GM19351 (cell line): Measurements from ENCODE around the gene NDUFS6.

Experiments
- ATAC-seq: cut with Tn5 transposase; IDR thresholded peaks from one replicate; pipeline ENCODE4 v1.9.1; 2021; ENCODE audit warnings: mild to moderate bottlenecking, moderate library complexity; ENCODE audit not compliant: unreplicated experiment

Gene NDUFS6

DNA sequence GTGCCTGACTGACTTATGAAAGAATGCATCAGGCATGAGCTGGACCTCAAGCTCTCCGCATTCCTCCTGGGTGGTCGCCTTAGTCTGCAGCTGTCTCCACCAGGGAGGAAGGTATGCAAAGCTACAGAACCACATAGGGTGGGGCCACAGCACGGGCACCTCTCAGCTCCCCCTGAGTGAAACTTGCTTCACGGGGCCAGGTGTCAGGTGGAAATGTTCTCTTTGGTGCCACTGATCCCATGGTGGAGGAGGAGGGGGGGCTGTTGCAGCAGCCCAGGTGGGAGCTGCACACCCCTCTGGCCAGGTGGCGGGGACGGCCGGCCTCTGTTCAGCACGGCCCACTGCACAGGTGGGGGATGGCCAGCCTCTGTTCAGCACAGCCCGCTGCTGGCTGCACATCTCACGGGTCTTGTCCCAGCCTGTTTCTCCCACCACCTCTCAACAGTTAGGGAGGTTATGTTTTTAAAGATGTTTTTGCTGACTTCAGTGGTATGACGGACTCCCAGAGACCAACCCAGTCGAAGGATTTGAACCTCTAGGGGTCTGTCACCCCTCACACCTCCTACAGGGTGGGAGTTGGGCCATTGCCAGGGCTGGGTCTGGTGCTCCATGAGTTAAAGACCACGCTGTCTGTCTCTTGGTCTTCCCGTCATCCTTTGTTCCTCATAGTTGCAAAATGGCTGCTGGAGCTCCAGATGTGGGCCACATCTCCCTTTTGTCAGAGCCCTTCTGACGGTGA, 35.9 kb upstream of the NDUFS6 start:
- ATAC-seq = peak; percentile 42

DNA sequence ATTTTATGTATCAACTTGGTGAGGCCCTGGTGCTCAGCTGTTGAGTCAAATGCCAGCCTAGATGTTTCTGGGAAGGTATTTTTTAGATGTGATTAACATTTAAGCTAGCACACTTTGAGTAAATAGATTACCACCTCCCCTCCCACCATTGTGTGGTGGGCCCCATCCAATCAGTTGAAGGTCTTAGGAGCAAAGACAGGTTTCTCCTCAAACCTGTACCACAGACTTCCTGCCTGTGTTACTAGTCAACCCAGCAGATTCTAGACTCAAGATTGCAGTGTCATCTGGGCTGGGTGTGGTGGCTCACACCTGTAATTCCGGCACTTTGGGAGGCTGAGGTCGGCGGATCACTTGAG, 35.3 kb upstream of the NDUFS6 start:
- no peak for ATAC-seq

DNA sequence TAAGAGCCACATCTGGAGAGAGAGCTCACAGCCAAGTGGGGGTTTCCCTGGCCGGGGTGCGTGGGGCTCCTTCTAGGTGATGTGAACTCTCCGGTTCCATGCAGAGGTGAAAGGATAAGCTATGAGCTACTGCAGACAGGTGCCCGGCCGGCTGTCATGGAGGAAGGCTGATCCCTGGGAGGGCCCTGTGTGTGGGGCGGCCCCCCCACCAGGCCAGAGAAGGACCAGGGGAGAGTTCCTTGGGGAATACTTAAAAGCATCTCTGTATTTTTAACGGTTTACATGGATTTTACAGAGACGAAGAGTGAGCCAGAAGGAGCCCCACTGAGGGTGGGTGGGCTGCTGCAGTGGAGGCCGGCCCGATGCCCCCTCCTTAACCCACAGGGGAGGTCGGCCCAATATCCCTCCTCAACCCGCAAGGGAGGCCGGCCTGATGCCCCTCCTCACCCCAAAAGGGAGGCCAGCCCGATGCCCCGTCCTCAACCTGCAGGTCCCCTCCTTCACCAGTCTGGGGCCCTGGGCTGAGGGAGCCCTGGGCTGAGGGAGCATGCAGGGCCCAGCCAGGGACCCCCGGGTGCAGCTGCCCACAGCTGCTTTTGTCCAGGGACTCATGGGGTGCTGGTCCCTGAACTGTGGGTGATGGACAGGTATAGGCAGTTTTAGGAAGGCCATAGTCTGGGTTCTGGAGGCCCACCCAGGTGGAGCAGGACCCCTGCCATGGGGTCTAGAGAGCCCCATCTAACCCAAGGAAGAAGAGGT, 33.5 kb upstream of the NDUFS6 start:
- no peak for ATAC-seq

DNA sequence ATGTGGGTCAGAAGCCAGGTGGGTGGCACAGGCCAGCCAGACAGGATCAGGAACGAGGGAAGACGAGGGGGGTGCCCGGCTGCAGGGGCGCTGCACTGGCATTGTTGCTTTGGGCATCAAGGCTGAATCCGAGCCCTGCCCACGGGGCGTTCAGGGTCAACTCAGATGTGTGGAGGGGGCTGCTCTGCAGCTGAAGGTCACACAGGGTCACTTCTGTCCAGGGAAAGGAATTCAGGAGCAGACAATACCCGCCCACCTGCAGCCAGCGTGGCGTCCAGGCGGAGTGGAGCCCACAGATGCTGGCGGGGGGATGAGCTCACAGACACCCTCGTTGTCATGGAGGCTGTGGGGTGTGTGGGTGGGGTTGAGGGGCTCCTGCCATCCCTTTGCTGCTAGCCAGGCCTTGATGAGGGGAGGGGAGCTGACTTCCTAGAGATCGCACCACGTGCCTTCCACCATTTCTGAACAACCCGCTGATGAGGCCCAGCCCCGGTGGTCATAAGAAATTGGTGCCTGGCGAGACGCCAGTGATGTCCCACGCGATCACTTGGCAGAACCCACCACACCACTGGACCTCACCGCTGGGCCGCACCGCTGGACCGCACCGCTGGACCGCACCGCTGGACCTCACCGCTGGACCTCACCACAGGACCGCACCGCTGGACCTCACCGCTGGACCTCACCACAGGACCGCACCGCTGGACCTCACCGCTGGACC, 32.8 kb upstream of the NDUFS6 start:
- ATAC-seq = no peak

DNA sequence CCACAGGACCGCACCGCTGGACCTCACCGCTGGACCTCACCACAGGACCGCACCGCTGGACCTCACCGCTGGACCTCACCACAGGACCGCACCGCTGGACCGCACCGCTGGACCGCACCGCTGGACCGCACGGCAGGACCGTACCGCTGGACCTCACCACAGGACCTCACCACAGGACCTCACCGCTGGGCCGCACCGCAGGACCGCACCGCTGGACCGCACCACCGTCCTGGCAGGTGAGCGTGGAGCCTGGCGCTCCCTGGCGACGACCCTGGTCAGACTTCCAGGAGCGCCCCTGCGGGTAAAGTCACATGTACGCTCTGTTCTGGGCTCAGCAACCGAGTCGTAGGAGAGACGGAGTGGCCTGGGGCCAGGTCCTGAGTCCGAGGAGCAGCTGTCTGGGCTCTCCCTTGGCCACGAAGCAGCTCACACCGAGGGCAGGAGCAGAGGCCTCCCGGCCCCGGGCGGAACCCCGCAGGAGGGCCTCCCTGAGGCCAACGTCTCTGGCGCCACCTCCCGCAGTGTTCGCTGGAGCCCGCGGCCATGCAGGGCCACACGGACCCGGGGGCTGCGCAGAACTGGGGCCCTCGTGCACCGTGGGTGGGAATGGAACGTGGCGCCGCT, 32.1 kb upstream of the NDUFS6 start:
- ATAC-seq = no peak

DNA sequence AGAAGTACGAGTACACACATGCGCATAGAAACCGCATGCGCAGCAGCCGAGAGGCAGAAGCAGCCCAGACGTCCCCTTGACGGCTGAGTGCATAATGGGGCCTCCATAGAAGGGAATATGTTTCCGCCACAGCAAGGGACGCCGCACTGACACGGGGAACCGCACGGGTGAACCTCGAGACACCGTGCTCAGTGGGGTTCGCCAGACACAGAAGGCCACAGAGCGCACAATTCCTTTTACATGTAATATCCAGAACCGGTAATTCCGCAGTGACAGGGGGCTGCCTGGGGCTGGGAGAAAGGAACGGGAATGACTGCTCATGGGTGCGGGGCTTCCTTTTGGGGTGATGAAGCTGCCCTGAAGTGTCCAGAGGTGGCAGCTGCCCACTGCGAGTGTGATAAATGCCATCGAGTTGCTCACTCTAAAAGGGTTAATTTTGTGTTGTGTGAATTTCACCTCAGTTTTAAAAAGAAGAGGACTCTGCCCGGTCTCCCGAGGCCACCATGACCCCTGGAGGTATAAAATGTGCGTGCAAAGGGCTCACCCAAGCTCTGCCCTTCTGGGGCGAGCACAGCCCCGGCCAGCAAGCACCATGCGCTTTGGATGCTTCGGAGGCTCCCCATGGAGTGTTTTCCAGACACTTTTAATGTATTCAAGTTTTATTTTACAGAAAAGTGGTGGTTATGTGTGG, 31.3 kb upstream of the NDUFS6 start:
- ATAC-seq = no peak

DNA sequence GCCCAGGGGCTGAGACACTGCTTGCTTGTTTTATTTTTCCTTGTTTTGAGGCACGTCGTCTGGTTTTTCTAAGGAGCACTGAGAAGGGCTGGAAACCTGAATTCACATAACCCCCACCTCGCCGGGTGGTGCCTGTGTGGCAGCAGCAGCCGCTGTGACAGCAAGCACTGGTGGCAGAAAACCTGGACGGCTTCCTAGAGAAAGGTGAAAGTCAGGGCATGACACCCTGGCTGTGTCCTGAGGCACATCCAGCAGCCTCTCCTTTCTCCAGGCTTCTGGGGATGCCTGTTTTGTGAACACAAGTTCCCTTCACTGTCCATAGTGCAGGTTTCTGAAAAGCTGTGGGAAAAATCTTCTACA, 30.8 kb upstream of the NDUFS6 start:
- no peak for ATAC-seq

DNA sequence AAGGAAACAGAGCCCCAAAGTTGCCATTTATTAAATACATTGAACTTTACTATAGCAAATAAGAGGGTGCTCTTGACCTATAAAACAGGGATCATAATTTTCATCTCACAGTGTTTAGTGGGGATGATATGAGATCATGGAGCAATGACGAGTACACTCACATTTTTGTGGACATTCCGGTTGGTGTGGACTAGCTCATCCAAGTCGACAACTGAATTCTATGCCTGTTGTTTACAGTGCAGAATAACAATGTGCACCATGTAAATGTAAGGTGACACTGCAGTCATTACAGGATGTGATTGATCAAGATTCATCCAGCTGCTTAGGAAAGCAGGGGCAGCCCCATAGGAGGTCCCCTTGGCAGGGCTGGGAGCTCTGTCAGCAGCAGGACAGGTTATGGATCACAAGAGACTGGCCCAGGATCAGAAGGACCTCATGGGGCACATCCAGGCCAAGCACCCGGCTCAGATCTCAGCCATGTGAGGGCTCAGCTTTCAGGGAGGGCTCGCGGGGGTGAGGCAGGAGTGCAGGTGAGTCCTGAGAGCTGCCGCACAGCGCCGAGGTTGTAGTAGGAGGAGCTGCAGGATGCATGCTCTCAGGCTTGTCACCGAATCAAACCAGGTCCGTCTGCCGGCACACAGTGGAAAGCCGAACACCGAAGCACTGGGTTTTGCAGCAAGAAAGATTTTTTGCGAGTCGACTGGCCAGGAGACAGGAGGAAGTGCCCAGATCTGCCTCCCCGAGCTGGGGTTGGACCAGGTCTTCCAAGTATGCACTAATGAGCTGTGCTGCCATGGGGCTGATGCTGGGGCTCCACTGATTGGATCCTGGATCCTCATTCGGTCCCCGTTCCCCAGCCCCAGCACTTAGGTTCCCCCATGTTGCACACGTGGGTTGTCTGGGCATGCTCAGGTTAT, 29.8 kb upstream of the NDUFS6 start:
- ATAC-seq = no peak

DNA sequence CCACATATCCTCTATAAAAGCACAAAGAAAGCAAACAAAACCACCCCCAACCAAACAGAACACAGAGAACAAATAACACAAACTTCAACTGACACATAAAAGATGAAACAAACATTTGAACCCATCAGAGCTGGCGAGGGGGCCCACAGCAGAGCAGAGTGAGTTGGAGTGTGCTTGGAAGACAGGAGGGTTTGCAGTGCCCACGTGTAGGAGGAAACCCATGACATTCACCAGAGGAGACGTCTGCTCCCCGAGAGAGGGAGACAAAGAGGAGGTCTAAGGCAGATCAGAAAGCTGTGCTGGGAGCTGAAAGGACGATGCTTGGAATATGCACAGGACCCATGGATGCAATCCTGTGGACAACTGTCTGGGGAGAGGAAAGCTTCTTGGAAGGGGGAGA, 28.6 kb upstream of the NDUFS6 start:
- ATAC-seq = no peak

DNA sequence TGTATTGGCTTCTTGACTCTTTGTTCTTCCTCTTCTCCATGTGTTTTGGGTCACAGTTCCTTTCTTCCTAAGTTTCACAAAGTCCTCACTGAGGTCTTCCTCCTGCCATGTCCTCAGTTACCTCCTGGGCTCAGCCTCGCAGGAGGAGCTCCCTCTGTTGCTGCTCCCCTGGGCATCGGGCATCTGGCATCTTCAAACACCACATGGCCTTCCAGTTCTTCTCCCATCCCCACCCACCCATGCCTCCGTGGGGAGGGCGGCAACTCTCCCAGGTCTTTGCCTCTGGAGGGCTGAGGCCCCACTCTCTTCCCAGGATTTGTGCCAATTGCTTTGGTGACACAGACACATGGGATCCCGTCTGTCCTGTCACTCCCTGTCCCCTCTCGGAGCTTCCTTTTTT, 24.4 kb upstream of the NDUFS6 start:
- ATAC-seq = no peak

DNA sequence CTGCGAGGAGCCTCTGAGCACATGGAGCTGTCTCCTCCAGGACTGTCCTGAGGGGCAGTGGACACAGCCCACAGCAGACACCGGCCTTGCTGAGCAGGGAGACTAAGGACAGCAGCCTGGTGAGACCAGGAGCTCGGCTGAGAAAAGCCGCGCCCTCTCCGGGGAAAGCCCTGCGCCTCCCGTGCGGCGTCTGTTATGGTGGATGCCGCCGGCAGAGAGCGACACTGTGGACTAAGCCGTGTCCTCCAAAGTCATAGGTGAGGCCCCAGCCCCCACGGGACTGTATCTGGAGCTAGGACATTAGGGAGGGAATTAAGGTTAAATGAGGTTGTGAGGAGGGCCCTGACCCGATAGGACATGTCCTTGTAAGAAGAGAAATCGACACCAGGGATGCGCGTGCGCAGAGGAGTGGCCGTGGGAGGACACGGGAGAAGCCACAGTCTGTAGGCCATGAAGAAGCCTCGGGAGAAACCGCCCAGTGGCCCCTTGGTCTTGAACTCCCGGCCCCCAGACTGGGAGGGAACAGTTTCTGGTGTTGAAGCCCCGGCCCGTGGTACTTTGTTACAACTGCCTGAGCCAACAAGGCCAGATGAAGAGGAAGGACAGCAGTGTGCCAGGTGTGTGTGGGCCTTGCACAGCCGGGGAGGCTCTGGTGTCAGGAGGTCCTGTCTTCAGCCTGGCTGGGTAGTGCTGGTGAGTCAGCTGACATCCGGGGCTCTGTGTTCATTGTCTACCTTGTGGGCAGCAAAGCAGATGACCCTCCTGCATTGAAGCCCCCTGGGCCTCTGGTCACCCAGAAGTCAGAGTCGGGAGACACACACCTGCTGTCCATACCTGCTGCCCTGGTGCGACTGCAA, 23.7 kb upstream of the NDUFS6 start:
- no peak for ATAC-seq

DNA sequence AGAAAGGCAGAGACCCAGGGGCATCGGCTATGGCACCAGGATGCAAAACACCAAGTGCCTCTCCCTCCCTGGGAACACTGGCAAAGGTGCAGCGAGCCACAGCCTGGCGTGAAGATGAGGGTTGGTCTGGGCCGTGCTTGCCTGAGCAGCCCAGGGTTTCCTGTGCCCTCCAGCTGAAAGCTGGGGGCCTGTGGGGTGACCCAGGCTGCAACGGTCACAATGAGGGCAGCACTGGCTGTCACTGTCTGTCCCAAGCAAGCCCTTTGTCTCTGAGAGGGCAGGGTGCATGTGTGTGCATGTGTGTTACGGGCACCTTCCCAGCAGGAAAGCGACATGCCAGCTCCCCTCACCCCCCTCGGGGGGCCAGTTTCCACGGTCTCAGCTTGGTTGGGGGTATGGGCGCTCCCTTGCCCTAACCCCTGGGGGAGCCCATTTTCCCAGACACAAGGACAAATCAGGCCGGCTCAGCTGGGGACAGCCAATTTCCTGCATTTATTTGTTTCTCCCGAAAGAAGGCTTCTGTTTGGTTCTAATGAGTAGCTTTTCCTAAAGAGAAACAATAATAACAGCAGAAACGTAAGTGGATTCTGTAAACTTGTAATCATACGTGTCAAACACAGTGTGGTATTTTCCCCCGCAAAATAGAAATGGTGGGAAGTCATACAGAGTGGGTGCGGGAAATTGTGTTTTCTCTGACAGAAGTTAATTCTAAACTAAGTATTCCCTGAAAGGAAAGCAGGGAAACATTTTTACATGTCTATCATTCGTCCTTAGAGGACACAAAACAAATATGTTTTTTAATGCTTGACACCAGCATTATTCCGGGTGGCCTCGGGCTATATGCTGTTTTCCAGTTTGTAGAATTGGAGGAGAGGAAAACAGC, 22.8 kb upstream of the NDUFS6 start:
- no peak for ATAC-seq

DNA sequence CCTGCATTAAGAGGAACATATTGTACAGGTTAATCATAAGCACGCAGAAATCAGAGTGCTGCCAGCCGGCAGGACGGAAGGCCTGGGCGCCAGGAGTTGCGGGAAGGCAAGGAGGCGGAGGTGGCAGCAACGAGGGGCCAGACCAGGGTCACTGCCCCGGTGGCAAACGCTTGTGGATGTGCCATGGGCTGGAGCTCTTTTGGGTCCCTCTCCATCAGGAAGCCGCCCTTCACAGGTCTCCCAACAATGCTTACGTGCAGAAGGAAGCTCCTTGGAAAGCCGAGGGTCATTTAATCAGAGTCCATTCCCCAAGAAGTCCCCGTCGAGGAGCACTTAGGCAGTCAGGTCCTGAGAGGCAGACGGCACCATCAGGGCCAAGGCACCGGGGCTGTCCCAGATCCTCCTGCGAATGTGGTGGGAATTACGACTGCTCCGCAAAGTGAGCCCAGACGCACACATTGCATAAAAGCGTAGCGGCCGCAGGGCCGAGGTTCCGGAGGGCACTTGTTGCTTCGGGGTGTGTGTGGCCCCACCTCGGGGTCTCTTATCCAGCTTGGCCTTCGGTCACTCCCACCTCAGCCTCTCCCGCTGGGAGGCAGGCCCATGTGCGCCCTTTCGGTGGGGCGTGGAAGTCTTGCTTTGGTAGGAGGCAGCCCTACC, 22.1 kb upstream of the NDUFS6 start:
- no peak for ATAC-seq

DNA sequence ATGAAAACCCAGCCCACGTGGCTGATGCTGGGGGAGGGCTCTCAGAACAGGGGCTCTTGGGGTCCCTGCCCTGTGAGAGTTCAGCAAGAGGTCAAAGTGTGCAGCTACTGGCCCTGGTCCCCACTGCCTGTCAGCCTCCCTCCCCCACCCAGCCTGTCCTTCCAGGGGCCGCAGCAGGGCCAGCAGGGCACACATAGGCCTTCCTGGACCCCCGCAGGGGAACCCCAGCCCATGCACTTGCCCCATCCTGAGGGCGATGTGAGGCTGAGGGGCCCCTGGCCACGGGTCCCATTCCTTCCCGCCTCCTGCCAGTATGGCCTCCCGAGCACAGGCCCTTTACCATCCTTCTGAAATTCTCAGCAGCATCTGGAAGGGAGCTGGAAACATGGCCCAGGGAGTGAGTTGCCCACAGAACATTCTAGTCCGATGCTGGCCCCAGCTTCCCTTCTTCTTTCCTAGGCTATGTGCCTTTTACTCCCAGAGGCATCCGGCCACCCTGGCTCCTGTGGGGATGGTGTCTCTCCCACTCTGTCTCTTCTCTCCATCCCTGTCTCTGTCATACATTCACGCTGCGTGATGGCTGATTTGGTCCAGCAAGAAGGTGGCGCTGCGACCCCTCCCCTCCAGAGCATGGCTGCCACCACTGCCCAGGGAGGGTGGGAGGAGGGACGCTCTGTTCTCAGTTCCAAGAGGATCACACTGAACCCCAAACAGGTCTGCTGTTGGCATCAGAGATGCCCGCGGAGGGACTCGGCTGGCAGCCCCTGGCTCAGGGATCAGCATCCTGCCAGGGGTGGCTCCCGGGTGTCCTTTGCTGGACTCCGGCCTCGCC, 21.2 kb upstream of the NDUFS6 start:
- no peak for ATAC-seq

DNA sequence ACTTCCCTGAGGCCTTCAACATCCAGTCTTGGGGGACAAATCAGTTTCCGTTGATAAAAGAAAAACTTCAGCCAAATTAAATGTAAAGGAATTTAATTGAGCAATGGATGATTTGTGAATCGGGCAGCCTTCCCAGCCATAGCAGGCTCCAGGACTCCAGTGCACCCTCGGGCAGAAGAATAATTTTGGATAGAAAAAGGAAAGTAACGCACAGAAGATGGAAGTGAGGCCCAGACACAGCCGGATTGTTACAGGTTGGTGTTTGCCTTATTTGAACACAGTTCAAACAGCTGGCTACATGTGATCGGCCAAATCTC, 20.6 kb upstream of the NDUFS6 start:
- ATAC-seq = no peak

DNA sequence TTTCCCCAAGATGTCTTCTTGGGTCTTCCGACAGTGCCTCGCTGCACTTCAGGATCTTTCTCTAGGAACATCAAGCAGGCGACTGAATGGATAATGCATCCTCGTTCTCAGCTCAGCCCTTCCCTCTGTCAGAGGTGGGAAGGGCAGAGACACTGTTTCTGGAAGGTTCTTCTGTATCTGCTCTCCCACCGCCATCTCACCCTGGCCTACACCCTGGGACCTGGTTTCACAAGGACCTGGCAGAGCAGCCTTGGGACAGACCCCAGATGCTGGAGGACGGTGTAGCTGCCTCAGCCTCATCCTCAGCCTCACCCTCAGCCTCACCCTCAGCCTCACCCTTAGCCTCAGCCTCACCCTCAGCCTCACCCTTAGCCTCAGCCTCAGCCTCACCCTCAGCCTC, 20.1 kb upstream of the NDUFS6 start:
- no peak for ATAC-seq
